NB4 (cell line): ENCODE measurements around the gene EDDM3A.

ENCODE experiments used
- POLR2A ChIP-seq: IDR thresholded peaks from 2 replicates; pipeline ENCODE4 v1.6.1; 2011; ENCODE audit warnings: mild to moderate bottlenecking; ENCODE audit not compliant: insufficient read length; ENCODE audit errors: extremely low read depth
- TF ChIP-seq, protein P1 (sequence below): IDR thresholded peaks from one replicate; pipeline ENCODE4 v1.5.1; 2012; ENCODE audit warnings: low read depth, low read length

DNA sequence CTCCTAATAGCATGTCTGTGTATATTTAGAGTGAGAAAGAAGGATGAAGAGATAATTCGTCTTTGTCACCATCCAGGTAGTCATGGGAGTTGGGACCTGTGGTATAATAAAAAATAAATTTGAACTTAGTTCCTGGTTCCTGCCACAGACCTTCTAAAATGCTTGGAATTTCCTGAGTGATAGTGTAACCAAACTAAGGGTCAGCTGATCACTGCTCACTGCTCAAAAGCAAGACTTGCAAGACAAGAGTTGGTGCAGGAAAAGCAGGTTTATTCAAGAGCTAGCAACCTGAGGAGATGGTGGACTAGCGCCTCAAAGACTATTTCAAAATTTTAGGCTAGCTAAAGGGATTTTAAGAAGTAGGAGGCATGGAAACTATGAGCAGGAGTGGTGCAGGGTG, 38.1 kb upstream of the EDDM3A start:
- TF ChIP-seq POLR2A = no peak
- TF ChIP-seq, protein P1, sequence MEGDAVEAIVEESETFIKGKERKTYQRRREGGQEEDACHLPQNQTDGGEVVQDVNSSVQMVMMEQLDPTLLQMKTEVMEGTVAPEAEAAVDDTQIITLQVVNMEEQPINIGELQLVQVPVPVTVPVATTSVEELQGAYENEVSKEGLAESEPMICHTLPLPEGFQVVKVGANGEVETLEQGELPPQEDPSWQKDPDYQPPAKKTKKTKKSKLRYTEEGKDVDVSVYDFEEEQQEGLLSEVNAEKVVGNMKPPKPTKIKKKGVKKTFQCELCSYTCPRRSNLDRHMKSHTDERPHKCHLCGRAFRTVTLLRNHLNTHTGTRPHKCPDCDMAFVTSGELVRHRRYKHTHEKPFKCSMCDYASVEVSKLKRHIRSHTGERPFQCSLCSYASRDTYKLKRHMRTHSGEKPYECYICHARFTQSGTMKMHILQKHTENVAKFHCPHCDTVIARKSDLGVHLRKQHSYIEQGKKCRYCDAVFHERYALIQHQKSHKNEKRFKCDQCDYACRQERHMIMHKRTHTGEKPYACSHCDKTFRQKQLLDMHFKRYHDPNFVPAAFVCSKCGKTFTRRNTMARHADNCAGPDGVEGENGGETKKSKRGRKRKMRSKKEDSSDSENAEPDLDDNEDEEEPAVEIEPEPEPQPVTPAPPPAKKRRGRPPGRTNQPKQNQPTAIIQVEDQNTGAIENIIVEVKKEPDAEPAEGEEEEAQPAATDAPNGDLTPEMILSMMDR = no peak
